ENCODE results near the gene UXS1.

DNA sequence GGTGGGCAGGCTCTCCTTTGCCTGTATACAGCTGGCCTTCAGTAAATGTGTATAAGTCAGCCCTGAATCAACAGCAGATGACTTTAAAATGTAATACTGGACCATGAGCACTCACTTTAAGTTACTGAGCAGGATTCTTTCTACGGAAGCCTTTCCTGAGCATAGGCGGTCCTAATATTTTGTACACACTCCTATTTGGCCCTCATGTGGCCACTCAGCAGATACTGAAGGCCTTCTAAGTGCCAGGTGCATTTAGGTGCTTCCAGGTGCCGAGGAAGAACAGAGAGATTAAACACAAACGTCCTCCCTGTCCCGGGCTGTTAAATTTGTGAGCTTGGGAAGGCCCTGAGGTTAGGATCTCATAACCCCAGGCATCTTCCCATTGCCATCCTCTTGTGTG, 27.0 kb downstream of the UXS1 start:
- TF ChIP-seq, protein P1, sequence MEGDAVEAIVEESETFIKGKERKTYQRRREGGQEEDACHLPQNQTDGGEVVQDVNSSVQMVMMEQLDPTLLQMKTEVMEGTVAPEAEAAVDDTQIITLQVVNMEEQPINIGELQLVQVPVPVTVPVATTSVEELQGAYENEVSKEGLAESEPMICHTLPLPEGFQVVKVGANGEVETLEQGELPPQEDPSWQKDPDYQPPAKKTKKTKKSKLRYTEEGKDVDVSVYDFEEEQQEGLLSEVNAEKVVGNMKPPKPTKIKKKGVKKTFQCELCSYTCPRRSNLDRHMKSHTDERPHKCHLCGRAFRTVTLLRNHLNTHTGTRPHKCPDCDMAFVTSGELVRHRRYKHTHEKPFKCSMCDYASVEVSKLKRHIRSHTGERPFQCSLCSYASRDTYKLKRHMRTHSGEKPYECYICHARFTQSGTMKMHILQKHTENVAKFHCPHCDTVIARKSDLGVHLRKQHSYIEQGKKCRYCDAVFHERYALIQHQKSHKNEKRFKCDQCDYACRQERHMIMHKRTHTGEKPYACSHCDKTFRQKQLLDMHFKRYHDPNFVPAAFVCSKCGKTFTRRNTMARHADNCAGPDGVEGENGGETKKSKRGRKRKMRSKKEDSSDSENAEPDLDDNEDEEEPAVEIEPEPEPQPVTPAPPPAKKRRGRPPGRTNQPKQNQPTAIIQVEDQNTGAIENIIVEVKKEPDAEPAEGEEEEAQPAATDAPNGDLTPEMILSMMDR (IDR thresholded peaks at IDR 0.05) = no peak
- no peak for TF ChIP-seq POLR2A (IDR thresholded peaks at IDR 0.05)
